GM19455 (cell line): ENCODE data around the gene MACF1.

ENCODE experiments used
- ATAC-seq: cut with Tn5 transposase; IDR thresholded peaks from one replicate; pipeline ENCODE4 v1.9.1; 2021; ENCODE audit not compliant: unreplicated experiment

Gene MACF1

GRCh38 chr1:39261712-39262221 is 57.3 kb downstream of the MACF1 start:
- ATAC-seq, result no peak

GRCh38 chr1:39262802-39263201 is 58.3 kb downstream of the MACF1 start:
- ATAC-seq, result no peak

- ATAC-seq, result no peak
These were observed 61.8 kb downstream of the MACF1 start for GRCh38 chr1:39266269-39266668.

GRCh38 chr1:39266792-39267191 is 62.3 kb downstream of the MACF1 start:
- ATAC-seq, result no peak

- ATAC-seq, result no peak
These were observed 63.7 kb downstream of the MACF1 start for GRCh38 chr1:39268112-39268581.

GRCh38 chr1:39268906-39269305 is 64.4 kb downstream of the MACF1 start:
- ATAC-seq, result no peak

GRCh38 chr1:39269349-39269748 is 64.9 kb downstream of the MACF1 start:
- no peak for ATAC-seq

GRCh38 chr1:39269791-39270342 is 65.4 kb downstream of the MACF1 start:
- ATAC-seq, result peak; percentile 61

- ATAC-seq, result no peak
These were observed 65.9 kb downstream of the MACF1 start for GRCh38 chr1:39270368-39270767.

- ATAC-seq, result no peak
These were observed 67.7 kb downstream of the MACF1 start for GRCh38 chr1:39272027-39272797.

- ATAC-seq, result no peak
These were observed 68.4 kb downstream of the MACF1 start for GRCh38 chr1:39272798-39273469.

- no peak for ATAC-seq
These were observed 71.5 kb downstream of the MACF1 start for GRCh38 chr1:39275836-39276507.

- no peak for ATAC-seq
These were observed 73.4 kb downstream of the MACF1 start for GRCh38 chr1:39277879-39278278.

- ATAC-seq, result no peak
These were observed 78.2 kb downstream of the MACF1 start for GRCh38 chr1:39282537-39283216.

- no peak for ATAC-seq
These were observed 79.4 kb downstream of the MACF1 start for GRCh38 chr1:39283858-39284257.

- ATAC-seq, result no peak
These were observed 83.0 kb downstream of the MACF1 start for GRCh38 chr1:39287541-39287940.

GRCh38 chr1:39288735-39289465 is 84.4 kb downstream of the MACF1 start:
- ATAC-seq, result no peak

GRCh38 chr1:39292401-39292800 is 87.9 kb downstream of the MACF1 start:
- ATAC-seq, result no peak

GRCh38 chr1:39293375-39294070 is 89.0 kb downstream of the MACF1 start:
- ATAC-seq, result no peak
